ENCODE measurements around the gene BAG1.

The BAG1 gene

GRCh38 chr9:33309903-33310302 lies 45.4 kb upstream of the BAG1 start:
- Histone ChIP-seq H3F3A (ENCODE audit: control insufficient read depth, insufficient read depth) (no peaks in the 10 kb centered on the region), H3K36me3 (ENCODE audit: control insufficient read depth, low read length) (peaks cover 98% of the 10 kb centered on the region), H3K9me2 (replicated peaks; ENCODE audit: control insufficient read depth, low read length) (no peaks in the 10 kb centered on the region), H3K4me3 (ENCODE audit: low read length) (no peak overlapping the region), H3K4me1 (ENCODE audit: control insufficient read depth, low read length) (no peaks in the 10 kb centered on the region), H3K9me3 (ENCODE audit: control insufficient read depth, insufficient read depth, low read length) (no peaks in the 10 kb centered on the region), H3K4me2 (ENCODE audit: low read length) (no peak overlapping the region), H3K27ac (ENCODE audit: low read depth, low read length) (no peak overlapping the region), H3K79me2 (ENCODE audit: control insufficient read depth, low read length) (peaks cover 19% of the 10 kb centered on the region), H4K20me1 (ENCODE audit: control insufficient read depth, insufficient read depth, low read depth, low read length) (no peaks in the 10 kb centered on the region), H3K27me3 (ENCODE audit: control insufficient read depth, low read length) (no peaks in the 10 kb centered on the region)
- TF ChIP-seq EZH2phosphoT487 (IDR thresholded peaks at IDR 0.05; ENCODE audit: borderline replicate concordance, low read length): no peak
- TF ChIP-seq CTCF (IDR thresholded peaks at IDR 0.05; ENCODE audit: low read depth, low read length, poor library complexity, severe bottlenecking): no peak

- H3F3A ChIP-seq (ENCODE audit: control insufficient read depth, insufficient read depth): no peaks in the 10 kb centered on the region
- peaks cover 99% of the 10 kb centered on the region for H3K36me3 ChIP-seq (ENCODE audit: control insufficient read depth, low read length)
- no peak overlapping the region for H3K4me3 ChIP-seq (ENCODE audit: low read length)
- no peaks in the 10 kb centered on the region for H4K20me1 ChIP-seq (ENCODE audit: control insufficient read depth, insufficient read depth, low read depth, low read length)
- TF ChIP-seq CTCF (IDR thresholded peaks at IDR 0.05; ENCODE audit: low read depth, low read length, poor library complexity, severe bottlenecking) (no peak), EZH2phosphoT487 (IDR thresholded peaks at IDR 0.05; ENCODE audit: borderline replicate concordance, low read length) (no peak)
- H3K4me2 ChIP-seq (ENCODE audit: low read length): no peak overlapping the region
- H3K27me3 ChIP-seq (ENCODE audit: control insufficient read depth, low read length): no peaks in the 10 kb centered on the region
- H3K79me2 ChIP-seq (ENCODE audit: control insufficient read depth, low read length): peaks cover 34% of the 10 kb centered on the region
- H3K27ac ChIP-seq (ENCODE audit: low read depth, low read length): no peak overlapping the region
- H3K9me3 ChIP-seq (ENCODE audit: control insufficient read depth, insufficient read depth, low read length): no peaks in the 10 kb centered on the region
- H3K9me2 ChIP-seq (replicated peaks; ENCODE audit: control insufficient read depth, low read length): no peaks in the 10 kb centered on the region
- H3K4me1 ChIP-seq (ENCODE audit: control insufficient read depth, low read length): no peaks in the 10 kb centered on the region
Observed at GRCh38 chr9:33307067-33307466, 42.6 kb upstream of the BAG1 start.

DNA sequence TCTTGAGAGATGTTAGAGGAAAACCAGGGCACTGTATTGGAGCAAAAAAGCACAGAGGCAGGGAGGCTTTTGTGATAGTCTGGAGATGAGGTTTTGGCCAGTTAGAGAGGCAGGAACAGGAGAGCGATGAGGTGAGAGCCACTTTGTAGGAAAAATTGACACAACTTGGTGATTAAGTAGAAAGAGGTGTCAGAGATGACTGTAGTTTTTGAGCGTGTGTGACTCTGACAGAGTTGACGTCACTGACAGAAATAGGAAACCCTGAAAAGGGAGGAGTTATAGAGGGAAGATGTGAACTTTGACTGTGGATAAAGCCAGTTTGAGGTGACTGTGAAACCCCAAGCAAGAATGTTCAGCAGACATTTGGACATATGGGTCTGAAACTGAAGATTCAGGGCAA lies 41.5 kb upstream of the BAG1 start:
- Histone ChIP-seq H3K27ac (ENCODE audit: low read depth, low read length) (no peak overlapping the region), H3K36me3 (ENCODE audit: control insufficient read depth, low read length) (peaks cover 99% of the 10 kb centered on the region), H3K79me2 (ENCODE audit: control insufficient read depth, low read length) (peaks cover 41% of the 10 kb centered on the region), H3K9me2 (replicated peaks; ENCODE audit: control insufficient read depth, low read length) (no peaks in the 10 kb centered on the region), H3K4me3 (ENCODE audit: low read length) (no peak overlapping the region), H3F3A (ENCODE audit: control insufficient read depth, insufficient read depth) (no peaks in the 10 kb centered on the region), H3K27me3 (ENCODE audit: control insufficient read depth, low read length) (no peaks in the 10 kb centered on the region), H3K4me1 (ENCODE audit: control insufficient read depth, low read length) (no peaks in the 10 kb centered on the region), H3K4me2 (ENCODE audit: low read length) (no peak overlapping the region), H3K9me3 (ENCODE audit: control insufficient read depth, insufficient read depth, low read length) (no peaks in the 10 kb centered on the region), H4K20me1 (ENCODE audit: control insufficient read depth, insufficient read depth, low read depth, low read length) (no peaks in the 10 kb centered on the region)
- TF ChIP-seq EZH2phosphoT487 (IDR thresholded peaks at IDR 0.05; ENCODE audit: borderline replicate concordance, low read length): no peak
- TF ChIP-seq CTCF (IDR thresholded peaks at IDR 0.05; ENCODE audit: low read depth, low read length, poor library complexity, severe bottlenecking): no peak

GRCh38 chr9:33304362-33304761 lies 39.9 kb upstream of the BAG1 start:
- Histone ChIP-seq H4K20me1 (ENCODE audit: control insufficient read depth, insufficient read depth, low read depth, low read length) (no peaks in the 10 kb centered on the region; the same call in 1 of the 2 replicates), H3K4me3 (ENCODE audit: low read length) (no peak overlapping the region), H3K36me3 (ENCODE audit: control insufficient read depth, low read length) (peaks cover 99% of the 10 kb centered on the region), H3K9me3 (ENCODE audit: control insufficient read depth, insufficient read depth, low read length) (no peaks in the 10 kb centered on the region), H3K79me2 (ENCODE audit: control insufficient read depth, low read length) (peaks cover 58% of the 10 kb centered on the region), H3K27me3 (ENCODE audit: control insufficient read depth, low read length) (no peaks in the 10 kb centered on the region), H3K4me2 (ENCODE audit: low read length) (no peak overlapping the region), H3K9me2 (replicated peaks; ENCODE audit: control insufficient read depth, low read length) (no peaks in the 10 kb centered on the region), H3F3A (ENCODE audit: control insufficient read depth, insufficient read depth) (no peaks in the 10 kb centered on the region), H3K27ac (ENCODE audit: low read depth, low read length) (no peak overlapping the region), H3K4me1 (ENCODE audit: control insufficient read depth, low read length) (peaks cover 3% of the 10 kb centered on the region)
- TF ChIP-seq EZH2phosphoT487 (IDR thresholded peaks at IDR 0.05; ENCODE audit: borderline replicate concordance, low read length) (no peak), CTCF (IDR thresholded peaks at IDR 0.05; ENCODE audit: low read depth, low read length, poor library complexity, severe bottlenecking) (no peak)
